HG02571 (cell line): ENCODE results near the gene MRPS23.

Experiments
- ATAC-seq: cut with Tn5 transposase; IDR thresholded peaks from one replicate; pipeline ENCODE4 v1.9.1; 2021; ENCODE audit warnings: mild to moderate bottlenecking, moderate library complexity; ENCODE audit not compliant: unreplicated experiment

MRPS23 gene

GRCh38 chr17:57838857-57839570, 10.8 kb downstream of the MRPS23 start:
- no peak for ATAC-seq

GRCh38 chr17:57838453-57838852, 11.4 kb downstream of the MRPS23 start:
- ATAC-seq: no peak

GRCh38 chr17:57835333-57835900, 14.4 kb downstream of the MRPS23 start:
- ATAC-seq: no peak

- ATAC-seq: no peak
Observed at GRCh38 chr17:57834146-57834741, 15.6 kb downstream of the MRPS23 start.

- no peak for ATAC-seq
Observed at GRCh38 chr17:57833179-57833939, 16.5 kb downstream of the MRPS23 start.

GRCh38 chr17:57832314-57833178, 17.3 kb downstream of the MRPS23 start:
- no peak for ATAC-seq

GRCh38 chr17:57830880-57831279, 19.0 kb downstream of the MRPS23 start:
- ATAC-seq: no peak

- ATAC-seq: no peak
Observed at GRCh38 chr17:57823469-57824401, 26.1 kb downstream of the MRPS23 start.

- no peak for ATAC-seq
Observed at GRCh38 chr17:57819867-57820266, 30.0 kb downstream of the MRPS23 start.

- ATAC-seq: no peak
Observed at GRCh38 chr17:57819285-57819684, 30.6 kb downstream of the MRPS23 start.

GRCh38 chr17:57818066-57818465, 31.8 kb downstream of the MRPS23 start:
- ATAC-seq: no peak

- no peak for ATAC-seq
Observed at GRCh38 chr17:57817299-57817698, 32.5 kb downstream of the MRPS23 start.

- no peak for ATAC-seq
Observed at GRCh38 chr17:57814421-57814820, 35.4 kb downstream of the MRPS23 start.

- no peak for ATAC-seq
Observed at GRCh38 chr17:57811638-57812280, 38.1 kb downstream of the MRPS23 start.

GRCh38 chr17:57810721-57811637, 38.9 kb downstream of the MRPS23 start:
- ATAC-seq: no peak

- ATAC-seq: no peak
Observed at GRCh38 chr17:57809879-57810278, 40.0 kb downstream of the MRPS23 start.

- ATAC-seq: no peak
Observed at GRCh38 chr17:57808882-57809281, 41.0 kb downstream of the MRPS23 start.
